WERI-Rb-1 (cell line): Measurements from ENCODE around the gene NUDT16L1.

ENCODE experiments used
- DNase-seq: peaks from one replicate; pipeline ENCODE4 v3.0.0-alpha.2; 2020
- H3K27ac ChIP-seq: fragments of 250-450 bp; sonication (Bioruptor Pico); 2 replicates; pipeline ENCODE4 v1.5.1; 2020; ENCODE audit warnings: mild to moderate bottlenecking, moderate library complexity
- H3K27me3 ChIP-seq: fragments of 250-450 bp; sonication (Bioruptor Pico); 2 replicates; pipeline ENCODE4 v1.5.1; 2021; ENCODE audit warnings: mild to moderate bottlenecking, low read depth, moderate library complexity; ENCODE audit not compliant: insufficient read depth, severe bottlenecking
- H3K36me3 ChIP-seq: fragments of 250-450 bp; sonication (Bioruptor Pico); 2 replicates; pipeline ENCODE4 v1.5.1; 2020; ENCODE audit warnings: mild to moderate bottlenecking, moderate library complexity
- H3K4me3 ChIP-seq: 2 replicates; pipeline ENCODE4 v1.5.1; 2011; ENCODE audit warnings: low read depth, mild to moderate bottlenecking, control low read depth, low read length
- H3K9me3 ChIP-seq: fragments of 250-450 bp; sonication (Bioruptor Pico); 2 replicates; pipeline ENCODE4 v1.5.1; 2021; ENCODE audit warnings: mild to moderate bottlenecking, moderate library complexity; ENCODE audit not compliant: severe bottlenecking
- CTCF ChIP-seq: IDR thresholded peaks from 2 replicates; pipeline ENCODE4 v1.5.1; 2011; ENCODE audit warnings: low read depth, mild to moderate bottlenecking, control low read depth, inconsistent platforms, low read length

NUDT16L1 gene

GRCh38 chr16:4667203-4667963 lies 26.0 kb upstream of the NUDT16L1 start:
- H3K27me3 ChIP-seq = no peaks in the 10 kb centered on the region
- DNase-seq = no peak
- H3K9me3 ChIP-seq = no peaks in the 10 kb centered on the region
- H3K4me3 ChIP-seq = no peak overlapping the region
- H3K36me3 ChIP-seq = peaks cover 55% of the 10 kb centered on the region
- no peak overlapping the region for H3K27ac ChIP-seq
- TF ChIP-seq CTCF = no peak

- Histone ChIP-seq H3K27me3 (no peaks in the 10 kb centered on the region), H3K36me3 (peaks cover 59% of the 10 kb centered on the region), H3K27ac (no peak overlapping the region), H3K4me3 (no peak overlapping the region), H3K9me3 (no peaks in the 10 kb centered on the region)
- DNase-seq = no peak
- no peak for TF ChIP-seq CTCF
Observed at GRCh38 chr16:4668313-4668960, 24.9 kb upstream of the NUDT16L1 start.

GRCh38 chr16:4673387-4674046 lies 19.8 kb upstream of the NUDT16L1 start:
- H3K36me3 ChIP-seq = peaks cover 36% of the 10 kb centered on the region

GRCh38 chr16:4674926-4675530 lies 18.3 kb upstream of the NUDT16L1 start:
- no peak for DNase-seq
- H3K4me3 ChIP-seq = no peak overlapping the region
- no peak overlapping the region for H3K27ac ChIP-seq
- TF ChIP-seq CTCF = no peak
- H3K9me3 ChIP-seq = no peaks in the 10 kb centered on the region
- no peaks in the 10 kb centered on the region for H3K27me3 ChIP-seq
- H3K36me3 ChIP-seq = peaks cover 24% of the 10 kb centered on the region

More at GRCh38 chr16:4673387-4674046, 19.8 kb upstream of the NUDT16L1 start:
- DNase-seq = no peak
- Histone ChIP-seq H3K27me3 (no peaks in the 10 kb centered on the region), H3K4me3 (no peak overlapping the region), H3K9me3 (no peaks in the 10 kb centered on the region), H3K27ac (no peak overlapping the region)
- TF ChIP-seq CTCF = no peak

GRCh38 chr16:4675864-4676786 lies 17.2 kb upstream of the NUDT16L1 start:
- DNase-seq = no peak
- Histone ChIP-seq H3K4me3 (no peak overlapping the region), H3K9me3 (no peaks in the 10 kb centered on the region), H3K27me3 (no peaks in the 10 kb centered on the region), H3K27ac (no peak overlapping the region), H3K36me3 (peaks cover 15% of the 10 kb centered on the region; the same call in 1 of the 2 replicates)
- TF ChIP-seq CTCF = no peak
